ENCODE measurements around the gene CIROP.

GRCh38 chr14:23142826-23143225 is 38.0 kb upstream of the CIROP start:
- no peak for TF ChIP-seq ZFP30 (CRISPR knock-in tag; IDR thresholded peaks at IDR 0.05)
- TF ChIP-seq CREB5 (CRISPR knock-in tag; IDR thresholded peaks at IDR 0.05; ENCODE audit: low read depth): no peak
- TF ChIP-seq BACH2 (CRISPR knock-in tag; IDR thresholded peaks at IDR 0.05; ENCODE audit: borderline replicate concordance): no peak
- no peak for TF ChIP-seq TSHZ2 (CRISPR knock-in tag; IDR thresholded peaks at IDR 0.05)
- TF ChIP-seq ZFP3 (CRISPR knock-in tag; IDR thresholded peaks at IDR 0.05): no peak
- no peak for TF ChIP-seq PATZ1 (CRISPR knock-in tag; IDR thresholded peaks at IDR 0.05; ENCODE audit: borderline replicate concordance)
- no peak for TF ChIP-seq OSR1 (CRISPR knock-in tag; IDR thresholded peaks at IDR 0.05)
- no peak for TF ChIP-seq ZNF8 (CRISPR knock-in tag; IDR thresholded peaks at IDR 0.05)
